TTC549 (cell line): ENCODE results near the gene CTBP1.
"Not testable (repeated sequence)": the region's sequence is repeated elsewhere in the genome, so short reads cannot be mapped to it uniquely, and the experiment has no call there.

Source experiments
- FAIRE-seq: peaks from 2 replicates; lab custom pipeline; 2012; peaks lifted over from hg19 to GRCh38; lab: Jason Lieb, UNC

Gene CTBP1

GRCh38 chr4:1248245-1249147 lies at the start of gene CTBP1:
Gene CTBP1, minus strand, starts transcription at chr4:1249130. Its CDS starts 7,799 bp downstream, at chr4:1241331.
- FAIRE-seq, result no peak

- no peak for FAIRE-seq
Observed at GRCh38 chr4:1298461-1298860, 49.5 kb upstream of the CTBP1 start.

DNA sequence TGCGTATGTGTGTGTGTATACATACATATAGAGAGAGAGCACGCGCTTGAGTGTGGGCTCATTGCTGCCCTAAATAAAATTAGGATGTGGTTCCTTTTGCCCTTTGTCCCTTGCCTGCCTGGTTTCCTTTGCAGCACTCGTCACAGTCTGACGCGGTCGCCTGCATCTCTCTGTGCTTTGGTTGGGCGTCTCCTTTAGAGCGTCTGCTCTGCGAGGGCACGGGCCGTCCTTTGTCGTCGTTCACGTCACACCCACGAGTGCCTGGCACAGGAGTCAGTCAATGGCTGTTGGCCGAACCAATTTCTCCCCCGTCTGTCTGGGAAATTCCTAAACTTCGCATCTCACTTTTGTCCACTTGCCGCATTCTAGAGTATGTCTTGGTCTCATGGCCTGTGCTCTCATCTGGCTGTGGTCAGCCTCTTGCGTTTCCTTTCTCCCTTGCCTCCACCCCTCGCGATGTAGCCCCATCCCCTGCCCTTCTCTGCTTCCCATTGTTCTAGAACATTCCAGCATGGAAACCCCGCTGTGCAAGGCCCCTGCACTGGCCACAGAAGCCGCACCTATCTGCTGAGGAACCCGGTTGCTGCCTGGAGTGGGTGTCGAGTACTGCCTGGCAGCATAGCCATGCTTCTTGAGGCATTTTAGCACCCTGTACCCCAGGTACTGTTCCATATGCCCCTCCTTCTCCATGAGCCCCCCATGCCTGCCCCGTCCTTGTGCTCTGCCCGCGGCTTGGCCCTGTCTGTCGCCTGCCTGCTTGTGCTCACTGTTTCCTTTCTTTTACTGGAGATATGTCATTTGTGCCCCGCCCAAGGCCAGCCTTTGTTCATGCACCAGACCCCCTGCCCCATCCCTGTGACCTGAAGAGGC lies 48.8 kb upstream of the CTBP1 start:
- FAIRE-seq, result no peak

- no peak for FAIRE-seq
Observed at GRCh38 chr4:1297023-1297395, 48.1 kb upstream of the CTBP1 start.

DNA sequence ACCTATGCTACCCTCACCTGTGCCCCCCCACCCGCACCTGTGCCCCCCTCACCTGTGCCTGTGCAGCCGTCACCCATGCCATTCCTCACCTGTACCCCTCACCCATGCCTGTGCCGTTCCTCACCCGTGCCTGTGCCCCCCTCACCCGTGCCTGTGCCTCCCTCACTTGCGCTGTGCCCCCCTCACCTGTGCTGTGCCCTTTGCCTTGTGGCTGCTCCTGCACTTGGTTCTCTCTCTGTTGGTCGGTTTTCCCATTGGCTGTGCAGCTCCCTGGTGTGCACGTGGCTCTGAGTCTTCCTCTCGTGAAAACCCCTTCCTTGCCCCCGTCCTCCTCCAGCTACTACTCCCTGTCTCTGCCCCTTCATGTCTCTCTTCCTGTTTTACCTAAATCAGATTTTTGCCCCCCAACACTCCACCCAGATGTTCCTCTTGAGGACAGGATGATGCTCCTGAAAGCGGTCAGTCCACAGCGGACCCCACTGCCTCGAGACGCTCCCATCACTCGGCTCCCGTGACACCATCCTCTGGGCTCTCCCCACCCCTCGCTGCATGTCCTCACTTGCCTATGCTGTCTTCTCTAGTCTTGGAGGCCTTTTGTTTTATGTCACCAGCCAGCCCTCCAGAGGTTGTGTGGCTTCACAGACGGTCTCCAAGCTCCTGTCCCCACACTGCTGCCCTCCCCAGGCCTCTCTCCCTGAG lies 47.5 kb upstream of the CTBP1 start:
- no peak for FAIRE-seq

DNA sequence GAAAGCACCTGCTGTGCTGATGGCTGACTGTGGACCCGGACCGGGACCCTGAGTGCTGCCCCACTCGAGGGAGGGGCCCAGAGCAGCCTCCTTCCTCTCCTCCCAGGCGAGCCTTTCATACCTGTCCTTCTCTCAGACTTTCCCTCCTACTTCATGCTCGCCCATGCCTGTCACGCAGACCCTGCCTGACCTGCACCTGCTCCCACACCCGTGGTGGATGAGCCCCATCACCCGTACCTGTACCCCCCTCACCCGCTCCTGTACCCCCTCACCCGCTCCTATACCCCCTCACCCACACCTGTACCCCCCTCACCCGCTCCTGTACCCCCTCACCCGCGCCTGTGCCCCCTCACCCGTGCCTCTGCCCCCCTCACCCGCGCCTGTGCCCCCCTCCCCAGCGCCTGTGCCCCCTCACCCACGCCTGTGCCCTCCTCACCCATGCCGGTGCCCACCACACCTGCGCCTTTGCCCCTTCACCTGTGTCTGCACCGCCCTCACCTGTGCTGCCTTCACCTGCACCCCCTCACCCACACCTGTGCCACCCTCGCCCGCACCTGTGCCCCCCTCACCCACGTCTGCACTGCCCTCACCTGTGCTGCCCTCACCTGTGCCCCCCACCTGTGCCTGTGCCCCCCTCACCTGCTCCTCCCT lies 46.6 kb upstream of the CTBP1 start:
- no peak for FAIRE-seq

DNA sequence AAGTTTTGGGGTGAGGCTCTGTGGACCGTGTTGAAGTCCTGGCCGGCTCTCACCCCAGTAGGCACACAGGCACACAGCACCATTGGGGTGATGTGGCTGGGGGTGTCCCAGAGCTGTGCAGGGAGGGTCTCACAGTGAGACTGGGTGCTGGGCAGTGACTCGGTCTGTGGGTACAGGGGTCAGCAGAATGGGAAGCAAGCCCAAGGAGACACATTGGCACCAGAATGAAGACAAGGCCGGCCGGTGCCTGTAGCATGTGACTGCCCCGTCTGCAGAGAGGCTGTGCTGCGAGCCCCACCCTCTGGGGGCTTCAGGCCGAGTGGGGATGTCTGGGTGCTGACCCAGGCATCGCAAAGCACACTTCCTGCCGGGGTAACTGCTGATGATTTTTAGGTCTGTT lies 46.0 kb upstream of the CTBP1 start:
- FAIRE-seq, result no peak

GRCh38 chr4:1294424-1294823 lies 45.5 kb upstream of the CTBP1 start:
- FAIRE-seq, result no peak

GRCh38 chr4:1293991-1294390 lies 45.1 kb upstream of the CTBP1 start:
- no peak for FAIRE-seq

GRCh38 chr4:1293531-1293941 lies 44.6 kb upstream of the CTBP1 start:
- FAIRE-seq, result no peak

- not testable (repeated sequence) for FAIRE-seq
Observed at GRCh38 chr4:1292703-1293011, 43.7 kb upstream of the CTBP1 start.

- no peak for FAIRE-seq
Observed at GRCh38 chr4:1291996-1292702, 43.2 kb upstream of the CTBP1 start.

GRCh38 chr4:1291091-1291490 lies 42.2 kb upstream of the CTBP1 start:
- no peak for FAIRE-seq

- FAIRE-seq, result no peak
Observed at GRCh38 chr4:1290165-1290977, 41.4 kb upstream of the CTBP1 start.

- peak; percentile 90 for FAIRE-seq
Observed at GRCh38 chr4:1289207-1290164, 40.6 kb upstream of the CTBP1 start, which contains the start of gene MAEA. Gene MAEA, plus strand, starts transcription at chr4:1289891. Its CDS starts 23 bp downstream, at chr4:1289914.

- FAIRE-seq, result no peak
Observed at GRCh38 chr4:1288786-1289185, 39.9 kb upstream of the CTBP1 start.

GRCh38 chr4:1285790-1286553 lies 37.0 kb upstream of the CTBP1 start:
- FAIRE-seq, result no peak

GRCh38 chr4:1285151-1285789 lies 36.3 kb upstream of the CTBP1 start:
- FAIRE-seq, result no peak
